ENCODE measurements around the gene GDPD1. TPM values are rescaled to one million over a fixed set of nuclear protein-coding genes. Genes with fewer than 3 reads are reported as not detected.
A peak's percentile ranks its signal among the peaks of the same experiment; 100 is the strongest.
"Not testable (repeated sequence)": the region's sequence is repeated elsewhere in the genome, so short reads cannot be mapped to it uniquely, and the experiment has no call there.

GDPD1 gene
- total RNA-seq, 4 donors from 2014 or later = 0.29 to 0.95 (median 0.29) TPM; not detected in 1

DNA sequence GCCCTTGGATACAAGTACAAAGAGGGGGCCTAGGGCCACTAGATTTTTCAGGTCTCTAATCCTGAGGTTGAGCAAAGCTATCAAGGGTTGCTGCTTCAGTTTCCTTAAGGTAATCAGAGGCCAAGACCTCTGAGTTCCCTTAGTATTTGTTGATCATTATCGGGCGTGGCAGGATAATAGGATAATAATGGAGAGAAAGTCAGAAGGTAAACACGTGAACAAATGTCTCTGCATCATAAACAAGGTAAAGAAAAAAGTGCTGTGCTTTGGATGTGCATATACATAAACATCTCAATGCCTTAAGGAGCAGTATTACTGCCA lies 69.6 kb downstream of the GDPD1 start:
- Histone ChIP-seq H3K27ac (no peak overlapping the region), H3K4me3 (no peak overlapping the region), H3K4me1 (peaks cover 2 to 3% of the 10 kb centered on the region in 2 donors), H3K27me3 (no peaks in the 10 kb centered on the region), H3K36me3 (no peaks in the 10 kb centered on the region), H3K9me3 (no peaks in the 10 kb centered on the region)
- ATAC-seq (no peak), DNase-seq (no peak)
- in situ Hi-C loops (cut with MboI; ENCODE audit: low sequenced_read_pairs in 4 of 4) (no loop called here), intact Hi-C loops (cut with DNase I; ENCODE audit: low total_unique reads) (no loop called here)
- TF ChIP-seq POLR2A (IDR thresholded peaks at IDR 0.05) = no peak
- TF ChIP-seq, protein P1, sequence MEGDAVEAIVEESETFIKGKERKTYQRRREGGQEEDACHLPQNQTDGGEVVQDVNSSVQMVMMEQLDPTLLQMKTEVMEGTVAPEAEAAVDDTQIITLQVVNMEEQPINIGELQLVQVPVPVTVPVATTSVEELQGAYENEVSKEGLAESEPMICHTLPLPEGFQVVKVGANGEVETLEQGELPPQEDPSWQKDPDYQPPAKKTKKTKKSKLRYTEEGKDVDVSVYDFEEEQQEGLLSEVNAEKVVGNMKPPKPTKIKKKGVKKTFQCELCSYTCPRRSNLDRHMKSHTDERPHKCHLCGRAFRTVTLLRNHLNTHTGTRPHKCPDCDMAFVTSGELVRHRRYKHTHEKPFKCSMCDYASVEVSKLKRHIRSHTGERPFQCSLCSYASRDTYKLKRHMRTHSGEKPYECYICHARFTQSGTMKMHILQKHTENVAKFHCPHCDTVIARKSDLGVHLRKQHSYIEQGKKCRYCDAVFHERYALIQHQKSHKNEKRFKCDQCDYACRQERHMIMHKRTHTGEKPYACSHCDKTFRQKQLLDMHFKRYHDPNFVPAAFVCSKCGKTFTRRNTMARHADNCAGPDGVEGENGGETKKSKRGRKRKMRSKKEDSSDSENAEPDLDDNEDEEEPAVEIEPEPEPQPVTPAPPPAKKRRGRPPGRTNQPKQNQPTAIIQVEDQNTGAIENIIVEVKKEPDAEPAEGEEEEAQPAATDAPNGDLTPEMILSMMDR (IDR thresholded peaks at IDR 0.05 in 4 of 5, conservative IDR thresholded peaks at IDR 0.05 in 1 of 5) = no peak

DNA sequence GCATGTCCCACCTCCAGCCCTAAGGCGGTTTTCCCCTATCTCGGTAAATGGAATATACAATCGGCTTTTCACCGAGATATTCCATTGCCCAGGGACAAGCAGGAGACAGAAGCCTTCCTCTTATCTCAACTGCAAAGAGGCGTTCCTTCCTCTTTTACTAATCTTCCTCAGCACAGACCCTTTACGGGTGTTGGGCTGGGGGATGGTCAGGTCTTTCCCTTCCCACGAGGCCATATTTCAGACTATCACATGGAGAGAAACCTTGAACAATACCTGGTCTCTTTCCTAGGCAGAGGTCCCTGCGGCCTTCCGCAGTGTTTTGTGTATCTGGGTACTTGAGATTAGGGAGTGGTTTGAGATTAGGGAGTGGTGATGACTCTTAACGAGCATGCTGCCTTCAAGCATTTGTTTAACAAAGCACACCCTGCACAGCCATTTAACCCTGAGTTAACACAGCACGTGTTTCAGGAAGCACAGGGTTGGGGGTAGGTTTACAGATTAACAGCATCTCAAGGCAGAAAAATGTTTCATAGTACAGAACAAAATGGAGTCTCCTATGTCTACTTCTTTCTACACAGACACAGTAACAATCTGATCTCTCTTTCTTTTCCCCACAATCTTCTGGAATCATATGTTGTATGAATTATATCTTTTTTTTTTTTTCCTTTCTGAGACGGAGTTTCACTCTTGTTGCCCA lies 70.1 kb downstream of the GDPD1 start:
- H3K4me1 ChIP-seq; H3K36me3 ChIP-seq; H3K9me3 ChIP-seq; in situ Hi-C loops (cut with MboI; ENCODE audit: low sequenced_read_pairs in 4 of 4); ATAC-seq; H3K4me3 ChIP-seq; H3K27me3 ChIP-seq; H3K27ac ChIP-seq; DNase-seq; intact Hi-C loops (cut with DNase I; ENCODE audit: low total_unique reads): not testable (repeated sequence)

DNA sequence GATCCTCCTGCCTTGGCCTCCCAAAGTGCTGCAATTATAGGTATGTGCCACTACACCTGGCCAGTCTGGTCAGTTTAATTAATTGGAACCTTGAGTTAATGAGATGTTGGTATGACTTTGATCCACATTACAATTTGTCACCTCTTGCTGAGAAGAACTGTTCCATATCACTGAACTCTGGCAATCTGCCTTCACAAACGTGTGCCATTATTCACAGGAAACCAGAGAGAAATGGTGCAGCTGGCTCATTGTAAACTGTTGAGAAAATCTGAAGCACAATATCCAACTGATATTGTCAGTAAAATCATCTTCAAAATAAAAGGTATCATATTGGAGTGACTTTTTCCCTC lies 71.8 kb downstream of the GDPD1 start:
- H3K9me3 ChIP-seq = no peaks in the 10 kb centered on the region
- ATAC-seq = no peak
- H3K36me3 ChIP-seq = no peaks in the 10 kb centered on the region
- intact Hi-C loops (cut with DNase I; ENCODE audit: low total_unique reads) = no loop called here
- in situ Hi-C loops (cut with MboI; ENCODE audit: low sequenced_read_pairs in 4 of 4) = no loop called here
- no peak overlapping the region for H3K4me3 ChIP-seq
- DNase-seq = no peak
- H3K4me1 ChIP-seq = peaks cover 20 to 24% of the 10 kb centered on the region in 2 donors
- no peaks in the 10 kb centered on the region for H3K27me3 ChIP-seq
- no peak overlapping the region for H3K27ac ChIP-seq
- TF ChIP-seq POLR2A (IDR thresholded peaks at IDR 0.05) = no peak
- TF ChIP-seq, protein P1 (IDR thresholded peaks at IDR 0.05 in 4 of 5, conservative IDR thresholded peaks at IDR 0.05 in 1 of 5) = no peak

- no peaks in the 10 kb centered on the region for H3K36me3 ChIP-seq
- H3K4me3 ChIP-seq = no peak overlapping the region
- DNase-seq = peak; percentile 34 to 57
- in situ Hi-C loops (cut with MboI; ENCODE audit: low sequenced_read_pairs in 4 of 4) (no loop called here), intact Hi-C loops (cut with DNase I; ENCODE audit: low total_unique reads) (no loop called here)
- H3K4me1 ChIP-seq = peaks cover 22 to 34% of the 10 kb centered on the region in 2 donors
- H3K9me3 ChIP-seq = no peaks in the 10 kb centered on the region
- H3K27ac ChIP-seq = peak overlapping the region; percentile 72 to 85 (median 82)
- no peak for TF ChIP-seq POLR2A (IDR thresholded peaks at IDR 0.05)
- TF ChIP-seq, protein P1 (IDR thresholded peaks at IDR 0.05 in 4 of 5, conservative IDR thresholded peaks at IDR 0.05 in 1 of 5) = no peak
- H3K27me3 ChIP-seq = no peaks in the 10 kb centered on the region
- peak; percentile 86 to 96 for ATAC-seq
Observed at GRCh38 chr17:59296190-59296589, 75.9 kb downstream of the GDPD1 start.

GRCh38 chr17:59298521-59298920 lies 78.2 kb downstream of the GDPD1 start:
- intact Hi-C loops (cut with DNase I; ENCODE audit: low total_unique reads) = no loop called here
- Histone ChIP-seq H3K36me3 (no peaks in the 10 kb centered on the region), H3K27me3 (no peaks in the 10 kb centered on the region), H3K4me3 (no peak overlapping the region), H3K27ac (no peak overlapping the region), H3K9me3 (no peaks in the 10 kb centered on the region), H3K4me1 (peaks cover 22 to 34% of the 10 kb centered on the region in 2 donors)
- TF ChIP-seq, protein P1 (IDR thresholded peaks at IDR 0.05 in 4 of 5, conservative IDR thresholded peaks at IDR 0.05 in 1 of 5) = no peak
- no peak for TF ChIP-seq POLR2A (IDR thresholded peaks at IDR 0.05)
- no peak for DNase-seq
- ATAC-seq = no peak
- in situ Hi-C loops (cut with MboI; ENCODE audit: low sequenced_read_pairs in 4 of 4) = no loop called here

Measured in gastrocnemius medialis (tissue), 4 donors.